IMR-90 (cell line): ENCODE results near the gene ANKRD27.

Experiments used
- POLR2A ChIP-seq: IDR thresholded peaks from 2 replicates; pipeline ENCODE4 v1.6.1; 2012; ENCODE audit warnings: mild to moderate bottlenecking, low read depth, low read length
- TF ChIP-seq, protein P1 (sequence below): conservative IDR thresholded peaks from 2 replicates; pipeline ENCODE4 v1.5.1; 2012; ENCODE audit warnings: mild to moderate bottlenecking, low read depth, low read length, improper control_type of control experiment

DNA sequence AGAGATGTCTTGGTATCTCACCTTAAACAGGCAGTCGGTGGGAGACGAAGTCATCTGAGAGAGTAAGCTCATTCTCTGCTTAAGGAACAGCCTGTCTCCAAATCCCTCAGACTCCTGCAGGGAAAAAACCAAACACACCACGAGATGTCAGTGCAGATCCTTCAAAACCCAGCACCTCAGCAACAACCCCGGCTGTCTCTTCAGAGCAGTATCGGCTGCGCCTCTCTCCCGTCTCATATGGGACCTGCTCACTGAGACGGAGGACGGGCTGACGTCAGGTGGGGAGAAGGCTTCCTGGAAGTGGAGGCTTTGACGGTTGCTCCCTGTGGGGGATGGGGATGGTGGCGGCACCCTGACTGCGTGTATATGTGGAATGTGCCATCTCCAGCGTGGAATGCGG, 43.6 kb downstream of the ANKRD27 start:
- TF ChIP-seq, protein P1, sequence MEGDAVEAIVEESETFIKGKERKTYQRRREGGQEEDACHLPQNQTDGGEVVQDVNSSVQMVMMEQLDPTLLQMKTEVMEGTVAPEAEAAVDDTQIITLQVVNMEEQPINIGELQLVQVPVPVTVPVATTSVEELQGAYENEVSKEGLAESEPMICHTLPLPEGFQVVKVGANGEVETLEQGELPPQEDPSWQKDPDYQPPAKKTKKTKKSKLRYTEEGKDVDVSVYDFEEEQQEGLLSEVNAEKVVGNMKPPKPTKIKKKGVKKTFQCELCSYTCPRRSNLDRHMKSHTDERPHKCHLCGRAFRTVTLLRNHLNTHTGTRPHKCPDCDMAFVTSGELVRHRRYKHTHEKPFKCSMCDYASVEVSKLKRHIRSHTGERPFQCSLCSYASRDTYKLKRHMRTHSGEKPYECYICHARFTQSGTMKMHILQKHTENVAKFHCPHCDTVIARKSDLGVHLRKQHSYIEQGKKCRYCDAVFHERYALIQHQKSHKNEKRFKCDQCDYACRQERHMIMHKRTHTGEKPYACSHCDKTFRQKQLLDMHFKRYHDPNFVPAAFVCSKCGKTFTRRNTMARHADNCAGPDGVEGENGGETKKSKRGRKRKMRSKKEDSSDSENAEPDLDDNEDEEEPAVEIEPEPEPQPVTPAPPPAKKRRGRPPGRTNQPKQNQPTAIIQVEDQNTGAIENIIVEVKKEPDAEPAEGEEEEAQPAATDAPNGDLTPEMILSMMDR, result no peak
- TF ChIP-seq POLR2A, result no peak
